GM21447 (cell line): Measurements from ENCODE around the gene TMEM63C.
"Not testable (repeated sequence)": the region's sequence is repeated elsewhere in the genome, so short reads cannot be mapped to it uniquely, and the experiment has no call there.

Experiments
- ATAC-seq: cut with Tn5 transposase; IDR thresholded peaks from one replicate; pipeline ENCODE4 v1.9.1; 2021; ENCODE audit not compliant: unreplicated experiment

TMEM63C gene

GRCh38 chr14:77155083-77155482, 26.5 kb upstream of the TMEM63C start:
- ATAC-seq: no peak

- no peak for ATAC-seq
Measured at GRCh38 chr14:77157740-77158139, 23.9 kb upstream of the TMEM63C start.

GRCh38 chr14:77158175-77158881, 23.3 kb upstream of the TMEM63C start:
- no peak for ATAC-seq

- no peak for ATAC-seq
Measured at GRCh38 chr14:77158882-77159255, 22.7 kb upstream of the TMEM63C start.

- ATAC-seq: no peak
Measured at GRCh38 chr14:77161011-77161410, 20.6 kb upstream of the TMEM63C start.

GRCh38 chr14:77170045-77170444, 11.6 kb upstream of the TMEM63C start:
- no peak for ATAC-seq

- no peak for ATAC-seq
Measured at GRCh38 chr14:77172916-77173315, 8.7 kb upstream of the TMEM63C start.

- ATAC-seq: not testable (repeated sequence)
Measured at GRCh38 chr14:77173911-77174617, 7.5 kb upstream of the TMEM63C start.

- ATAC-seq: no peak
Measured at GRCh38 chr14:77175843-77176242, 5.8 kb upstream of the TMEM63C start.

GRCh38 chr14:77177702-77178101, 3.9 kb upstream of the TMEM63C start:
- ATAC-seq: no peak

- ATAC-seq: no peak
Measured at GRCh38 chr14:77178656-77179055, 2.9 kb upstream of the TMEM63C start.

- ATAC-seq: no peak
Measured at GRCh38 chr14:77180726-77181602, 634 bp upstream of the TMEM63C start.

- no peak for ATAC-seq
Measured at GRCh38 chr14:77183896-77184295, 2.3 kb downstream of the TMEM63C start.

- ATAC-seq: no peak
Measured at GRCh38 chr14:77184396-77185092, 2.9 kb downstream of the TMEM63C start.

- no peak for ATAC-seq
Measured at GRCh38 chr14:77185093-77185465, 3.5 kb downstream of the TMEM63C start.

GRCh38 chr14:77186911-77187648, 5.5 kb downstream of the TMEM63C start:
- no peak for ATAC-seq

- ATAC-seq: no peak
Measured at GRCh38 chr14:77187649-77188012, 6.0 kb downstream of the TMEM63C start.

GRCh38 chr14:77189479-77189878, 7.9 kb downstream of the TMEM63C start:
- ATAC-seq: no peak

GRCh38 chr14:77190977-77191376, 9.4 kb downstream of the TMEM63C start:
- ATAC-seq: no peak

- no peak for ATAC-seq
Measured at GRCh38 chr14:77194706-77195105, 13.1 kb downstream of the TMEM63C start.

- no peak for ATAC-seq
Measured at GRCh38 chr14:77195766-77196165, 14.2 kb downstream of the TMEM63C start.
